WI38 (cell line): ENCODE data around the gene UBAP1.

Experiments
- H3K4me3 ChIP-seq: 2 replicates; pipeline ENCODE4 v1.5.1; 2011; ENCODE audit warnings: low read depth, mild to moderate bottlenecking, control low read depth, low read length
- TF ChIP-seq, protein P1 (sequence below): IDR thresholded peaks from 2 replicates; pipeline ENCODE4 v1.5.1; 2012; ENCODE audit warnings: low read depth, mild to moderate bottlenecking, control low read depth, low read length

UBAP1 gene

GRCh38 chr9:34254141-34254913, 75.5 kb downstream of the UBAP1 start:
- no peak overlapping the region for H3K4me3 ChIP-seq

DNA sequence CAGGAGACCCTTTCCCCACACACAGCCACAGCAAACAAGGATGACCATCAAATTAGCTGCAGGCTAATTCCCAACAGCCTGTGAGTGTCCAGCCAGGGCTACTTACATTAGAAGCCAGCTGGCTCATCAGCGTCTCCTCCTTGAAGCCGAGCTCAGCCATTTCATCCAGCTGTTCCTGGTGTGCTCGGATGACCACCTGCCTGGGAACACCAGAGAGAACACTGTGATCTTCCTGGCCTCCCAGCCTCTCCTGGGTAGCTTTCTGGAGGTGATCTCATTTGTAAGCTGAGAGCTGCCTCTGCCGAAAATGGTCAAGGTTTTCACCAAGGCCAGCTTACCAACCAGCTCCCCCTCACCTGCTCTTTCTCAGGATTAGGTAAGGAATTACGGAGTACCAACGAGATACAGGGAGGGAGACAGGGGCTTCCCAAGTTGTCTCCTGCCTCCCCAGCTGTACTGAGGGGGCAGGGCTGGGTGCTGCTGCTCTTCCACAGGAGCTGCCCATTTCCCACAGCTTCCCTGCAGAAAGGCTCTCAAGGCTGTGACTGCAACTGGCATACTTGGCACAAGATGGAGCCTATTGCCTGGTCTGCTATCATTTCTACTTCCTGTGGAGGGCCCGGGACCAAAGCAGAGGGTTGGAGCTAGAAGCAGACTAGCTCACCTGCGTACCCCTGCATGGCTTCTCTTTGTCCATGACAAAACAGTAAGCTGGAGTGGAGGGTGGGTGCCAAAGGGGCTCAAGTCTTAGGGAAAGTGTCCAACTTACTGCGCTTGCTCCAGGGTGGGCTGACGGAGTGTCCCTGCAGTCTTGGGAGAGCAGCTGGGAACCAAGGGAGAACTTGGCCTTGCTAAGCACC, 76.4 kb downstream of the UBAP1 start:
- no peak overlapping the region for H3K4me3 ChIP-seq
- TF ChIP-seq, protein P1, sequence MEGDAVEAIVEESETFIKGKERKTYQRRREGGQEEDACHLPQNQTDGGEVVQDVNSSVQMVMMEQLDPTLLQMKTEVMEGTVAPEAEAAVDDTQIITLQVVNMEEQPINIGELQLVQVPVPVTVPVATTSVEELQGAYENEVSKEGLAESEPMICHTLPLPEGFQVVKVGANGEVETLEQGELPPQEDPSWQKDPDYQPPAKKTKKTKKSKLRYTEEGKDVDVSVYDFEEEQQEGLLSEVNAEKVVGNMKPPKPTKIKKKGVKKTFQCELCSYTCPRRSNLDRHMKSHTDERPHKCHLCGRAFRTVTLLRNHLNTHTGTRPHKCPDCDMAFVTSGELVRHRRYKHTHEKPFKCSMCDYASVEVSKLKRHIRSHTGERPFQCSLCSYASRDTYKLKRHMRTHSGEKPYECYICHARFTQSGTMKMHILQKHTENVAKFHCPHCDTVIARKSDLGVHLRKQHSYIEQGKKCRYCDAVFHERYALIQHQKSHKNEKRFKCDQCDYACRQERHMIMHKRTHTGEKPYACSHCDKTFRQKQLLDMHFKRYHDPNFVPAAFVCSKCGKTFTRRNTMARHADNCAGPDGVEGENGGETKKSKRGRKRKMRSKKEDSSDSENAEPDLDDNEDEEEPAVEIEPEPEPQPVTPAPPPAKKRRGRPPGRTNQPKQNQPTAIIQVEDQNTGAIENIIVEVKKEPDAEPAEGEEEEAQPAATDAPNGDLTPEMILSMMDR = no peak

More at GRCh38 chr9:34254141-34254913, 75.5 kb downstream of the UBAP1 start:
- TF ChIP-seq, protein P1 = no peak

DNA sequence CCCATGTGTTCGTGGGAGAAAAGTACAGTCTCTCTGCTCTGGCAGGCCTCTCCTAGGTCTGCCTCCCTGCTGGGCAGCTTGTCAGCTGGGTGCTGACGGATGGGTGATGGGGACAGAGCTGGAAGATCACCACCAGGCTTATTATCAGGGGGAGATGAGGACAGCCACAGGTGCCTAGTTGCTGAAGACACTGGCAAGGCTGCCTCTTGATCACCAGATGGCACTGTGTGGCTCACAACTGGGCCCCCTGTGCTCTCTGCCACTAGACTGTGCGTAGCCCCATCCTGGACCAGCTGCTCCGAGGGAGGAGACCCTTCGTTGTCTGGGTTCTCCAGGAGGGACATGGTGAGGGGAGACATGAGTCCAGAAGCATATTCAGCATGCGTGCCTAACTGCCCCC, 77.3 kb downstream of the UBAP1 start:
- TF ChIP-seq, protein P1 = no peak; the same call in 1 of the 2 replicates
- H3K4me3 ChIP-seq = no peak overlapping the region

DNA sequence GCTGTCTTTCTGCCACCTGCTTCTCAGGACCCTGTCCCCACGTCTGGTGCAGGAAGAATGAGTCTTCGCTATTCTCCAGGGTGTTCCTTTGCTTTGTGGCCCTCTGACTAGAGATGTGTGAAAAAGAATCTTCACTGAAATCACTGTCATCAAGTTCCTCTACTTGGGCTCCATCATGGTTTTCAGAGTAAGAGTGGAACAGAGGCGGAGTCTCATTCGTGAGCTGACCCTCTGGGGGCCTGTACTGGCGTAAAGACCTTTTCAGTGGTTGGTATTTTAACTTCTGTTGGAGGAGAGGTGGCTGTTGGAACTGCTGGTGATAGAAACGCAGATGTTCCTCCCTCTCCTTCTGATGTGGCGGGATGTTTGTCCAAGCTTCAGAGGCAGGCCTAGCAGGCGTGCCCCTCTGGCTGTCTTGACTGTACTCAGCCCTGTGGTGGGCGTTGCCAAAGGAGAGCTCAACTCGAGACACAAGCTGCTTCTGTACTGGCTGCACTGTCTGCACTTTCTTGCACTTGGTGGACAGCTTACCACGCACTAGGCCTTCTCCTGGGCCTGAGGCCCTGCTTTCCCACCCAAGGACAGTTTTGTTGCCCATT, 78.2 kb downstream of the UBAP1 start:
- H3K4me3 ChIP-seq = no peak overlapping the region
- TF ChIP-seq, protein P1 = no peak

GRCh38 chr9:34259315-34259714, 80.5 kb downstream of the UBAP1 start:
- H3K4me3 ChIP-seq = no peak overlapping the region
- TF ChIP-seq, protein P1 = no peak

DNA sequence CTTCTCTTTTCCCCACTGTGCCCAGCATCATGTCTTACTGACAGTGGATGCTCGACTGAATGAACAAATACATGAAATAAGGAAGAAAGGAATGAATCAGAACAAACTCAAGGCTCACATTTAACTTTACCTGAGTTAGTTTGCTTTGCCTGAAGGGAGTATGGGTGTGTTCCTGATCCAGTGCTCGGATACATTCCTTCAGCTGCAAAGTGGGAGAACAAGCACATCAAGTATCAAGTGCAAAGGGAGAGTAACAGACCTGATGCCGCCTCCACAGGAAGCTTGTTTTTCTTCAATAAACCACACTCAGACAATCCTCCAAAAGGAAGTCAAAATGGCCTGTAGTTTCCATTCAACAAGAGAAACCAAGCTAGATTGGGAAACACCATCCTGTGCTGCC, 84.1 kb downstream of the UBAP1 start:
- TF ChIP-seq, protein P1 = no peak
- H3K4me3 ChIP-seq = no peak overlapping the region
